NCI-H2029 treated with DMSO at 0.1 percent for 48 hours (cell line): Measurements from ENCODE around the gene HOXA3.

ENCODE experiments used
- DNase-seq: peaks from one replicate; lab custom pipeline; 2025; lab: John Stamatoyannopoulos, UW

The HOXA3 gene

DNA sequence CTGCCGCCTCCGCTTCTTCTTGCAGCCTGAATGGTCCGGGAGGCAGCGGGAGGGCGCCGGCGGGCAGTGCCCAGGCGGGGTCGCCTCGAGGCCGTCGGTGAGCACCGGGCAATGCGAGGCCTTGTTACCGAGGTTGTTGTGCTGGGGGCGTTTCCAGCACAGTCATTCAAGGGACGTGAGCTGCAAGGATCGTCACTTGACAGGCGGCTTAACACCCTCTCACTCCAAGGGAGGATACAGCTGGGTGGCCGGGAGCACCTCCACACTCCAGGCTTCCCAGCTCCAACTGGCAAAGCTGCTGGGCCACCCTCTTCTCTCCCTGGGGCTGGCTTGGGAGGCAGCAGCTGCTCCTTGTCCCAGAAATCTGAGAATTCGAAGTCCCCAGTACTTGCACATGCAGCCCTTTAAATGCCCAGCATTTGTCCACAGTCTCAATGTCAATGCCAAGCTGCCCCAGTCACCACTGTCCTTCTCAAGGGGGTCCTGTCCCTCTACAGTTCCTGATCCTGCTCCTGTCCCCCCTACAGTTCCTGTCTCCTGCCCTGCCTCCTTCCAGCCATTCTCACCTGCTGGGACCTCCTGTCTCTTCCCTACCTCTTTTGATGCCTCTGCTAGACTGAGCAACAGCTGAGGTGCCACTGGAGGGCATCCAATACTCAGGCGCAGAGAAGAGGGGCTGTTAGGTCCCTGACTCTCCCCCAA is 37.1 kb upstream of the HOXA3 start:
- DNase-seq = no peak

DNA sequence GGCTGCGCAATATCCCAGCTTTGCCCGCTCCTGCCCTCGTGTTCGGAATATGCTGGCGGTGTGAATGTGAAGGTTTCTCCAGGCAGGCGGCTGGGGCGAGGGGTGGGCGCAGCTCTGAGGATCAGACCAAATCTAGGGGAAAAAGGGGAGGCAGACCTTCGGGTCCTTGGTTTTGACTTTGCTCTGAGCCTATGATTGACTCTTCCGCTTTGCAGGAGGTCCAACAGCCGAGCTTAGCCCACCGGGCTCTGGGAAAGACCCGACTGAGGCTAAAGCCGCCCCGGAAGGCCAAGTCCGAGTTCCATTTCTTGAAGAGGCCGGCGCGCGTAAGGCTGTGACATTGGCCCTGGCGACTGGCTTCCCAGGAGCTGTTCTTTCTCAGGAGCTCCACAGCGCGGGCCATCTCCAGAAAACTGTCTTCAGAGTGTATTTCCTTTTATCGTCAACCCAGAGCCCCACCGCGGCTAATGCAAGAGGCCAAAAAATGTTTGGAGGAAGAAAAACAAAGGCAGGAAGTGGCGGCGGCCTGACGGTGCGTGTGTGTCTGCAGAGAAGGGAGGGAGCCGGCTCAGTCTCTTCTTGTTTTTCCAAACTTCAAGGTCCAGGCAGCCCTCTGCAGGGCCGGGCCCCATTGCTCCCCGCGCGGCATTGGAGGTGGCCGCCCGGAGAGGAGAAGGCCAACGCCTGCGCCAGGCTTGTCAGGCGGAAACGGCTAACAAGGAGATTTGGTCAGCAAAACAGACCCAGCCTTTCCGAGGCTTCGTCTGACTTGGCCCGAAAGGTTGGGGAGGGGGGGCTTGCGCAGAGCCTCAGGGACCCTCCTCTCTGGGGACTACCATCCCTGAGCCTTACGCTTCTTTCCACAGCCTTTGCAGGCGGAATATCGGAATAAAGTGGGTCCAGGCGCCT is 36.3 kb upstream of the HOXA3 start:
- DNase-seq = no peak

DNA sequence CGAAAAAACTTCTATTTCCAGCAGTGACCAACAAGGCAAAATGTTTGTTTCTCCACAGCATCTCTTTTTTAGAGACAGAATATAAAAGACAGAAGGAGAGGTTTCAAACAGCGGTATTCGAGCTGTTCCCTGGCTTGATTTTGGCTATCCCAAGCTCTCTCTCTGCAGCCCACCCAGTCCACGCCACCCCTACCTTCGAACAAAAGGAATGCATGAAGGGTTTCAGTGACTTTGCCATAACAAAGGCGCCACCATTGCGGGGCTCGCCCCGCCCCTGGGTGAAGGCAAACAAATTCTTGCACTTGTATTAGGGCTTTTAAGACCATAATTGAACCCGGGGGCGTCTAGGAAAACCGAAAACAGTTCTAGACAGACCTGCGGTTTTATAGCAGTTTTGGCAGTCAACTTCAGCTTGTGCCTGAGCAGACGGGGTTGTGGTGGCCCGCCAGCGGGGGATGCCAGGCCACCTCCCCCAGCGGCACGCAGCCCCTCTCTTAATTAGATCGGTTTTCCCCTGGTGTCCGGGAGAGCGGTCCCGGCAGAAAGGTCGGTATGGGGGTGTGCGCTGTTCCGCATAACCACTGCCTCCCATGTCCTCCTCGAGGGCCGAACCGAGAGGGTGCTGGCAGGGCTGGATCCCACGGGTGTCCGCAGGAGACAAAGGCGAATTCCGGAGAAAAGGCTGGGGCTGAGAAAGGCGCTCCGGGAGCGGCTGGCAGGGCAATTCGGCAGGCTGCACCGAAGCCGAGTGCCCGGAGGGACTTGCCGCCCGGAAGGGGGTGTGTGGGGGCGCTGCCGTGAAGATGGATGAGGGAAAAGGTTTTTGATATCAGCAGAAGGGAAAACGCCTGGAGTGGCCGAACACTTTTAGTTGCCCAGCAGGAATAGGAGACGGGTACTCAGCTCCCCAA is 35.3 kb upstream of the HOXA3 start:
- DNase-seq = no peak

DNA sequence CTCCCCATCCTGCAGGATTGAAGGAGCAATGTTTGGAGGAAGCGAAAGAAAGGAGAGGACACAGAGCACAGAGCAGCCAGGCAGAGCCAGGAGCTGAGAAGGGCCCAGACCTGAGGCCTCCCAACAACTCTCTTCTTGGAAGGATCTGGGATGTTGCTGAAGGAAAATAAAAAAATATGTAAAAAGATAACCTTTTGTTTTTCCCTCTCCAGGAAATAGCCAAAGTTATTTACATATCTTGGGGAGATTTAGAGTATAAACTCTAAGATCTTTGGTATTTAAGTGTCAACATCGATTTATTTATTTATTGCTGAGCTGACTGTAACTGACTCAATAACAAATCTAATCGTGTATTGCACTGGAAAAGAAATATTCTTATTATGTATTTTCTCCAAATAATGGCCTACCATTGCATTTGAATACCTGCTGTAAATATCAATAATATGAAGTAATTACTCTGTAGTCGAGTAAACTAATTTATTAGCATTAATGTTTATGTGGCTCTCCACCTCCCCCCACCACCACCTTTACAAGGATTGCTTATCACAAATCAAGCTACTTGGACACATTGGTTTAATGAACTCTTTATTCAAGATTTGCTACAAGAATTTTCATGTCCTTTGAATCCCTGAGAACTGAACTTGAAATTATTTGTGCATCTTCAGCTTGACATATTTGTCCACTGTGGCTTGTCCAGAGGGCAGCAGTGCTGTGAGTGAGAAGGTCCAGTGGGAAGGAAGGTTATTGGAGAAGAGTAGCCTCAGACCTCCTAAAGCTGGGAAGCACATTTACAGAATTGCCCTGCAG is 34.5 kb upstream of the HOXA3 start:
- DNase-seq = no peak

DNA sequence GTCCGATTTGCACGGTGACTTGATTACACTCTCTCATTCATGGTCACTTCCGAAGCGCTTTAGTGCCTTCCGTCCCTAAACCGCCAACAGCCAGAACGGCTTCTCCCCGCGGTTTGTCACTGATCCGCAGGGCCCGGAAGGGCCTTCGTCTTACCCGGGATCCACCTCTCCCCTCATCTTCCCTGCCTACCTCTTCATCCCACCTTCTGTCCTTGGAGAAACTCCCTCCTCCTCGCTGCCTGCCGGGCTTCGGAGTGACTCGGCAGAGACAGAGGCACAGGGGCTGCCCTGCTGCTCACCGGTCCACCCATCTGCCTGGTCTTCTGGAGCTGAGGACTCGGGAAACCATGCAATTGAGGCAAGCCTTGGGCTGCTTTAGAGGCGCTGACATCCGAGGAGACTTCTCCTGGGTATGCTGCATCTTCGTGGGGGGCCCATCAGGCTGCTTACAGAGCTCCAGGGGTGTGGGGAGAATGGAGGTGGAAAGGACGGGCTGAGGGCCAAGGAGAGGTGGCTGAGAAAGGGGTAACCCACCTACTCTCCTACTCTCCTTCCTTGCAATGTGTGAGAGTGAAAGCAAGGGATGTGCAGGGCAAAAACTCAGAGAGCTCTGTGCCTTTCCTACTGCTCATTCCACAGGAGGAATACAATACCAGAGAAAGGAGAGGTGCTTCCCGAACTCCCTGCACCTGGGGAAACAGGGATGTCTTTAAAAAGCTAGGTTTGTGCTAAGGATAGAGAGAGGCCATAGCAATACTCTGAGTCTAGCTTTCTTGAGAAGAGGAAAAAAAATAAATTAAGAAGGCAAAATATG is 33.7 kb upstream of the HOXA3 start:
- DNase-seq = no peak

DNA sequence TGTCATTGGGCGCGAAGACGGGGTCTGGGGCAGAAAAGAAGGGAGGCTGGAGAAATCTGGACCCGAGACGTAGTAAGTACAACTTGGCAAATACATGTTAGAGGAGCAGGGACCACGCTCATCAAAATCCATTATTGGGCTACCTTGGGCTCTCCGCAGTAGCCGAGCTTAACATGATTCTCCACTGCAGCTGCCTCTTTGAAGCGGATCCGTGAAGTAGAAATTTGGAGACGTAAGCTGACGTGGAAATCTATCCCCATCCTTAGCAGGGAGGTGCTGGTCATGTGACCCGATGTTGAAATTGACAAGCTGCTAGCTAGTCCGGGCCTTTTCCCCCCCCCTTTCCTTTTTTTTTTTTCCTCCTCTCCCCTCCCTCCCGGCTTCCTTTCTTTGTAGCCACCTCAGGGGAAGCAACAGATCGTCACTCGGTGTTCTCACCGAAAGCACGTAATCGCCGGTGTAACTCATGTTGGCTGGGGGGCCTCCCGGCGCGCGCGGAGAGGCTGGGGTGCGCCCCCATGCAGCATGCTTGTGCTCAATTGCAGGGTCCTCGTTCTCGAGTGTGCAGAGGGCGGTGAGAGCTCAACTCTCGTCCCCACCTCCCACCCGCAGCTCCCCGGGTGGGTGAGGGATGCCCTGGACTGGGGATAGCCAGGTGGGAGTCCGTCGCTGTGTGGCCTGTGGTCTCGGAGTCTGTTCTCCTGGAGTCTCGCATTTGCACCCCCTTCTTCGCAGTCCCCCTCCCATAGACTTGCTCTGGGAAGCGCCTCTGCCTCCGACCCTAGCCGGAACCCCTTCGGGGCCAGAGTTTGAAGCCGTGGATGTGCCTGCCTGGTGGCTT is 32.9 kb upstream of the HOXA3 start, which contains the start of gene HOXA11:
Gene HOXA11 (minus strand): TSS at position 220 of the 841 bp plus-strand sequence. CDS start 88 bp downstream, at position 132.
- DNase-seq = no peak

DNA sequence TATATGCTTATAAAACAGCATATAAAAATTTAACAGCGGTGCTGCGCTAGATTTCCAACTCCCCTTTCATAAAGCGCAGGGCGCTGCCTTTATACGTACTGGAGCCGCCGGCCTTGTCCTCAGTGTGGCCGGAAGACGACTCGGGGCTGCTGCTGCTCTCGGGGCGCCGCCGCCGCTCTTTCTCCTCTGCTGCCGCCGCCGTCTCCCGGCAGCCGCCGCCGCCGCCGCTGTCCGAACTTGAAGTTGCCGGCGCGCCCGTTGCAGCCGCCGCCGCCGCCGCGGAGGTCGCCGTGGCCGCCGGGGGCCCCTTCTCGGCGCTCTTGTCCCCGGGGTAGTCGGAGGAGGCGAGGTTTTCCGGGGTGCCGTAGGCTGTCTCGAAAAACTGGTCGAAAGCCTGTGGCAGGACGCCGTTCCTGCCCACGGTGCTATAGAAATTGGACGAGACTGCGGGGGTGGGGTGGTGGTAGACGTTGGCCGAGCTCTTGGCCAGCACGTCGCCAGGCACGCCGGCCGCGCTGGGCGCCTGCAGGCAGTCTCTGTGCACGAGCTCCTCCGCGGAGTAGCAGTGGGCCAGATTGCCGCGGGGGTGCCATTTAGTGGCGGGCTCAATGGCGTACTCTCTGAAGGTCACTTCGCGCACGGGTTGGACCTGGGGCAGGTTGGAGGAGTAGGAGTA is 32.1 kb upstream of the HOXA3 start:
- no peak for DNase-seq

DNA sequence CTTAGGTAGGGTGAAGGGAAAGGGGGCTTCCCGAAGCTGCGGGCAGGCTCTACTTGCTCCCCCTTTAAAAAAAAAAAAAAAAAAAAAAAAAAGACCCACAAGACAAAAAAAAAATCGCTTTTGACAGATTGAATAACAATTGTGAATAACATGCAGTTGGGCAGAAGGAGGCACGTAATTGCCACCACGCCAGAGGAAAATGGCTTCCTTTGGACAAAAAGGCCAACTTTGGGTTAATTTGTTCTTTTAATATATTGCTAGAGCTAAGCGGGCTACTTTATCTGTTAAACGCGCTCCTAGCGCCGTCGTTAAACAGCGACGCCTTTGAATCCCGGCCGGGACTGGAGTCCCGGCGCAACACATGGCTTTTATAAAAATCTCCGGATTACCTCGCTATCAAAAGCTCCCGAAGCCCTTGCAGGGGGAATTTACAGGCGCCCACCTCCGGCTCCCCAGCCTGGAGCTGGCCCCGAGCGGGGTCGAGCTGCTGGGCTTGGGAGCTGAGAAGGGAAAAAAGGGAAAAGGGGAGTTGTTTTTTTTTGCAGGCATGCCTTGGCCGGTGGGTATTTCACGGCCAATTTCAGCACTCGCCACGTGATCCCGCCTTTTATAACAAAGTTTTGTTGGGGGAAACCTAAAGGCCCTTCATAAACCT is 31.4 kb upstream of the HOXA3 start:
- no peak for DNase-seq

DNA sequence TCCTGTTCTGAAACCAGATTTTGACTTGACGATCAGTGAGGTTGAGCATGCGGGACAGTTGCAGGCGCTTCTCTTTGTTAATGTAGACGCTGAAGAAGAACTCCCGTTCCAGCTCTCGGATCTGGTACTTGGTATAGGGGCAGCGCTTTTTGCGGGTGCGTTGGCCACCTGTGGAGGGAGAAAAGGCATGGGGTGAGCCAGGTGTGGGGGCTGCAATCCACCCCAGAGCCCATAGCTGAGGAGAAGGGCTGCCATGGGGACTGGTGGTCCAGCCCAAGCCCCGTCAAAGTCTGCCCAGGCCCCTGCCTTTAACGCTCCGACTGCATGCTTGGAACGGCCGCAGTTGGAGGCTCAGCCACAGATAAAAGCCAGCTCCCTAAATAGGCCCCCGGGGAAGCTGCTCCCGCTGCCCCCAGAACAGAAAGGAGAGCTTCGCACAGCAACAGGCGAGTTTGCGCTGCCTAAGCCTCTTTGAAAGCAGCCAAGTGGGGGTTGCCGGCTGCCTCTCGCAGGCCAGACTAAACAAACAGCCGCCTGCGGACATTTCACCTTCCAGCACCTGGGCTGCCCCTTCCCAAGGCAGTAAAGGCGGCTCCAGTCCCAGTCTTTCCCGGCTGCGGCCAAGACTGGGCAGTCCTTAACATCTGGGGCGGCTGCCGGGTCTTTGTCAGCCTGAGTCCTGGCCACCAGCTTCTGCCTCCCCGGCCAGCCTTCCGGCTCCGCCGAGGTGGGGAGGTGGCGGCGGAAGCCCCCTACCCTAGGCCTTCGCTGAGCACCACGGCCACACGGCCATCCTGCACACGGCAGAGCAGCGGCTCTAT is 30.7 kb upstream of the HOXA3 start:
- DNase-seq = no peak

DNA sequence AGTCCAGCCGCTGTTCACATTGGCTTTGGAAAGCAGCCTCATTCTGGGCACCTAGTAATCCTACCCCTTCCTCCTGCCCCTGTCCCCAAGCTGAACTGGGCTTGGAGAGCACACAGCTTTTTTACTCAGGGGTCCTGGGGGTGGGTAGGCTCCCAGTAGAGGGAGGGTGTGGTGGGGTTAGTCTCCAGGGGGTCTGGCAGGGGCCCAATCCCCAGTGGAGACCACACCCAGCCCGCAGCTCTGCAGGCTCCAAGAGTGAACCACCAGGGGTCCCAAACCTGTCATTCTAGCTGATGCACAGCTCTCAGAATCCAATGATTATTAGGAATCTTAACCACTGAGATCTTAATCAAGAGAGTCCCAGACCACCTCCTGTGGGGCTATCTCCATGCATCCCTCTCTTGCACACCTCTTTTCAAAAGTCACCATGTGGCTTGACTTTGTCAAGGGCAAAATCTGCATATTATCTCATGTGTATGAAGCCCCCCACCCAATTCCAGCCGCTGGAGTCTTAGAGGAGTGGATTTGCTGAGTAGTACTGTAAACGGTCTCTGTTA is 30.0 kb upstream of the HOXA3 start:
- DNase-seq = no peak

DNA sequence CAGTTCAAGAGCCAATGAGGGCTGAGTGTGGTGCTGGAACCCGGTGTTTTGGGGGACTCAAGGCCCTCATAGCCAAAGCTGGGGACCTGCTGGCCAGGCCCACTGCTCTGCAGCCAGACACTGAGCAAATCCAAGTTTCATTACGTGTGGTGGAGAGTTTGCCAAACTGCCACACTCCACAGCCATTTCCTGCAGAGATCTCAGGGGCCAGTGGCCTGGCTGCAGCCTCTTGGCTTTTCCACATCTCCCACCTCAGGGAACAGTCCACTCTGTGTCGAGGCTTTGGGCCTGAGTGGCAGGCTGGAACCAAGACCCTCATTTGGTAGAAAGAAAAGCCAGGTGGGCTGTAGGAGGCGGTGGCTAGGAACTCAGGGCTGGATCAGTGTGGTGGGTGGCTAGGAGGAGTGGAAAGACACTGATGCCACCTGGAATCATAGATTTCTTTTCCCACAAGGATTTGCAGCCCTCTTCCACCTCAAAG is 29.5 kb upstream of the HOXA3 start:
- DNase-seq = no peak

DNA sequence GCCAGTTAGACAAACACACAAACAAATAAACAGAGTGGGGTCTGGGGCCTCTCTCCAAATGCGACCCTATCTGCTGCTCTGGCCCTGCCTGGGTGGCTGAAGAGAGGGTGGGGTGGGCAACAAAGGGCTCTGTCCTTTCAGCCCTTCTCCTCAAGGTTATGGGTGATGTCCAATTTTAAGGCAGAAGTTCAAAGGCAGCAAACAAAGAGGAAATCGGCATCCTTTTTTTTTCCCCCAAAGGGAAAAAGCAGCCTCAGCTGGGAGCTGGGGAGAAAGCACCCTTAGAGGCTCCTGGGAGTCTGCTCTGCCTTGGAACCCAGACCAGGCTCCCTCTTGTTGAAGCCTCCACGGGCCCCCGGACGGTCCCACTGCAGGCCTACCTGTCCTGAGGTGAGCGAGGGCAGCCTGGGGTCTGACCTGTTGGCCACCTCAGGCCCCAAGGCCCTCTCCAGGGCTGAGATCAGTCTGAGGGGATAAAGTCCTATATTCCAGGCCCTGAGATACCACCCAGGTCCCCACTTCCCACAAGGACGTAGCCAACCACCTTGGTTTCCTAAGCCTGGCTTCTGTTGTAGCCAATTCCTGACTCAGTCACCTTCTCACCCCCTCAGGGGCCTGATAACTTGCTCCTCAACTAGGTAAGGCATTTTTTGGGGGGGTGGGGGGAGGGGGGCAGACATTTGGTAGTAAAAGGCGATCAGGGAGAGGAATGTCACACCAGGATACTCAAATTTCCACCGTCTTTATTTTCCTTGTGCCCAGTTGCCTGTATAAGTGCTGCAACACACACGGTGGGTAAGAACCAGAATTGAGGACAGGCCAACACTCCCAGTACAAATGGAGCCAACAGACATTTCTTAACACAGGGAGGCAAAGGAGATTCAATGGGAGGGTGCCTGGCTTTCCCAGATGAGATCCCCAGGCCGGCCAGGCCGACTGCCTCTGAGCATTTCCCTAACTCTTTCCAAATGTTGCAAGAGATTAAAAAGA is 28.3 kb upstream of the HOXA3 start:
- no peak for DNase-seq

DNA sequence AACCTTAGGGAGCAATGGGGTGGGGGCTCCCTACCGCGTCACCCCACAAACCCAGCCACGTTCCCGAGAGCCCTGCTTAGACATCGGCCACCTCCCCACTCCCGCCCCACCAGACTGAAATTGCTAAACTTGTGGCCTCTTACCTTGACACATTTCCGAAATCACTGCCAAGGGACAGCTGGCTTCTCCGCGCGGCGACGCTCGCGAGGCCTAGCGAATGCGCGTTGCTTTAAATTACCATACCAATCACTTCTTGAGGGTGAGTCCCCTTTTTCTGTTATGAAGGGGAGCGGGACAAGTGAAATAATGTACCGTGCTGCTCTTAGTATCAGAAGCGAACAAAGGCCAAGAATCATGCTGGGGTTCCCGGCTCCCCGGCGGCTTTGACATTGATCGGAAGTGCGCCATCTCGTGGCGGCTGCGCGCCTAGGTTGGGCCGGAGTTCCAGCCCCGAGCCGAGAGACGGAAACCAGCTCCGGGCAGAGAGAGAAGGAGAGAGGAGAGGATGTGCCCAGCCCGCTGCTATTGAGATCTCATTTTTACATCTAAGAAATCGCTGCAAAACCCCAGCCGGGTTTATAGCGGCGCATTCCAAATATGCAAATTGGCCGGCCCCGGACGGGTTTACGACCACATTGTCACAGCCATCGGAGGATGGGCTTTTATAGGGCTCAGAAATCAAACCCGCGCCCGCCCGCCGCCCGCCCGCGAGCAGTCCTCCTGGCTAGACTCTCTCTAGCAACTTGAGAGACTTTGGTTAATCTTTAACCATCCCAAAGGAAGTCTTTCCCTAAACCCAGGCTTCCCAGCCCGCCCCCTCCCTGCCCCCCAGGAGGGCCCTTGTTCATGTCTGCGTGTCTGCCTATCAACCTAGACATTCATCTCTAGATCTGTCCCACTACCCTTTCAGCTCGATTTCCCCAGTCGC is 27.4 kb upstream of the HOXA3 start:
- no peak for DNase-seq

DNA sequence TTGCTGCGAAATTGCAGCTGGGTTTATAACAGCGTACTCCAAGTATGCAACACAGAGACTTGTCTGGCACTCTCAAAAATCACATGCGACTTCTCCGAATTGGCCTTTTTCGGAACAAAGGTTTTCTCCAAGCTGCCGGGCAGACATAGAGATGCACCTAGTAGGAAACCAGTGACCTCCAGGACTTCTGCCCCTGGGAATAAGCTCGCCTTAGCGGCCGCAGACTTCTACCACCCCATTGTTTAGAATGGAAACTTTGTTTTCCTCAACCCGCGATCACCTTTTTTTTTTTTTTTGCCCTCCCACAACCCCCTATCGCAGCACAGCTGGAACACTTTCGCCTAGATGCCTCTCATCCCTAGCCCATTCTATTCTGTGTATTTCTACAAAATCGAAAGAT is 26.6 kb upstream of the HOXA3 start:
- DNase-seq = no peak

DNA sequence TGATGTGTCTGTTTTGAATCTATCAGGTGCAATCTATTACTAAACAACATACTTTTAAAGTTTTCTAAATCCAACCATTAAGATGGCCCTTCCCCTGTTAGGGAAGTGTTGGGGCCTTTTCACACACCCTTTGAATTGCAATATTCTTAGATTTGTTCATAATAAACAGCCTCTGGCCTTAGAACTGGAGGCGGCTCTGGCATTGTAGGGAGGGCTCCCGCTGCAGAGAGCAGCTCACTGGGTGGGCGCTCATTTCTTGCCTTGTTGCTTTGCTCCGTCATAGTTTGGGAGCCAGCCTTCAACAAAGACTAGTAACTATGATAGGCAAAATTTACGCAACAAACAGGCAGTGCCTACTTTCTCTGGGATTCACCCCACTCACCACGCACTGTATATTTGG is 26.0 kb upstream of the HOXA3 start:
- DNase-seq = no peak
